SU-DHL-6 (cell line): Measurements from ENCODE around the gene KPNA5.
"Not testable (repeated sequence)": the region's sequence is repeated elsewhere in the genome, so short reads cannot be mapped to it uniquely, and the experiment has no call there.

Experiments used
- EZH2phosphoT487 ChIP-seq: fragments of 200-600 bp; sonication (generic), shearing (Covaris generic); conservative IDR thresholded peaks from 2 replicates; pipeline ENCODE4 v1.6.1; 2018; ENCODE audit warnings: mild to moderate bottlenecking, antibody characterized with exemption, low read length, moderate library complexity, mixed read lengths
- TF ChIP-seq, protein P1 (sequence below): fragments of 200-600 bp; sonication (generic); IDR thresholded peaks from one replicate; pipeline ENCODE4 v1.5.1; 2017; ENCODE audit warnings: antibody characterized with exemption, mild to moderate bottlenecking, low read length, moderate library complexity; ENCODE audit not compliant: insufficient read depth, poor library complexity, severe bottlenecking

DNA sequence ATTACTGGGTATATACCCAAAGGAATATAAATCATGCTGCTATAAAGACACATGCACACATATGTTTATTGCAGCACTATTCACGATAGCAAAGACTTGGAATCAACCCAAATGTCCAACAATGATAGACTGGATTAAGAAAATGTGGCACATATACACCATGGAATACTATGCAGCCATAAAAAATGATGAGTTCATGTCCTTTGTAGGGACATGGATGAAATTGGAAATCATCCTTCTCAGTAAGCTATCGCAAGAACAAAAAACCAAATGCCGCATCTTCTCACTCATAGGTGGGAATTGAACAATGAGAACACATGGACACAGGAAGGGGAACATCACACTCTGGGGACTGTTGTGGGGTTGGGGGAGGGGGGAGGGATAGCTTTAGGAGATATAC, 59.5 kb downstream of the KPNA5 start:
- TF ChIP-seq EZH2phosphoT487 = not testable (repeated sequence)
- TF ChIP-seq, protein P1, sequence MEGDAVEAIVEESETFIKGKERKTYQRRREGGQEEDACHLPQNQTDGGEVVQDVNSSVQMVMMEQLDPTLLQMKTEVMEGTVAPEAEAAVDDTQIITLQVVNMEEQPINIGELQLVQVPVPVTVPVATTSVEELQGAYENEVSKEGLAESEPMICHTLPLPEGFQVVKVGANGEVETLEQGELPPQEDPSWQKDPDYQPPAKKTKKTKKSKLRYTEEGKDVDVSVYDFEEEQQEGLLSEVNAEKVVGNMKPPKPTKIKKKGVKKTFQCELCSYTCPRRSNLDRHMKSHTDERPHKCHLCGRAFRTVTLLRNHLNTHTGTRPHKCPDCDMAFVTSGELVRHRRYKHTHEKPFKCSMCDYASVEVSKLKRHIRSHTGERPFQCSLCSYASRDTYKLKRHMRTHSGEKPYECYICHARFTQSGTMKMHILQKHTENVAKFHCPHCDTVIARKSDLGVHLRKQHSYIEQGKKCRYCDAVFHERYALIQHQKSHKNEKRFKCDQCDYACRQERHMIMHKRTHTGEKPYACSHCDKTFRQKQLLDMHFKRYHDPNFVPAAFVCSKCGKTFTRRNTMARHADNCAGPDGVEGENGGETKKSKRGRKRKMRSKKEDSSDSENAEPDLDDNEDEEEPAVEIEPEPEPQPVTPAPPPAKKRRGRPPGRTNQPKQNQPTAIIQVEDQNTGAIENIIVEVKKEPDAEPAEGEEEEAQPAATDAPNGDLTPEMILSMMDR = not testable (repeated sequence)
